HEK293 (cell line): ENCODE data around the gene RBM22.

Experiments used
- CTCF ChIP-seq: fragments of 450-650 bp; formaldehyde crosslinking; IDR thresholded peaks from 2 replicates; pipeline ENCODE4 v1.5.1; 2016; ENCODE audit warnings: missing biosample characterization, missing genetic modification characterization
- YY1 ChIP-seq: fragments of 450-650 bp; formaldehyde crosslinking; IDR thresholded peaks from 2 replicates; pipeline ENCODE4 v1.5.1; 2018; ENCODE audit warnings: missing biosample characterization, missing genetic modification characterization
- ZBTB1 ChIP-seq: fragments of 450-650 bp; formaldehyde crosslinking; IDR thresholded peaks from 2 replicates; pipeline ENCODE4 v1.5.1; 2016; ENCODE audit warnings: missing biosample characterization, missing genetic modification characterization
- ZBTB17 ChIP-seq: fragments of 450-650 bp; formaldehyde crosslinking; IDR thresholded peaks from 2 replicates; pipeline ENCODE4 v1.5.1; 2016; ENCODE audit warnings: missing biosample characterization, missing genetic modification characterization
- ZNF26 ChIP-seq: fragments of 450-650 bp; formaldehyde crosslinking; IDR thresholded peaks from 2 replicates; pipeline ENCODE4 v1.5.1; 2016; ENCODE audit warnings: missing biosample characterization, missing genetic modification characterization
- ZNF324 ChIP-seq: fragments of 450-650 bp; formaldehyde crosslinking; IDR thresholded peaks from 2 replicates; pipeline ENCODE4 v1.5.1; 2016; ENCODE audit warnings: missing biosample characterization, missing genetic modification characterization
- ZNF768 ChIP-seq: fragments of 450-650 bp; formaldehyde crosslinking; IDR thresholded peaks from 2 replicates; pipeline ENCODE4 v1.5.1; 2018; ENCODE audit warnings: missing biosample characterization, mild to moderate bottlenecking, missing genetic modification characterization
- ZNF792 ChIP-seq: fragments of 450-650 bp; formaldehyde crosslinking; IDR thresholded peaks from 2 replicates; pipeline ENCODE4 v1.5.1; 2016; ENCODE audit warnings: missing biosample characterization, missing genetic modification characterization

GRCh38 chr5:150663936-150664335 lies 36.9 kb downstream of the RBM22 start:
- no peak for TF ChIP-seq CTCF (tag by site-specific recombination)
- no peak for TF ChIP-seq YY1 (tag by site-specific recombination)
- no peak for TF ChIP-seq ZBTB1
- no peak for TF ChIP-seq ZBTB17
- TF ChIP-seq ZNF792 = no peak
- no peak for TF ChIP-seq ZNF768 (tag by site-specific recombination)
- TF ChIP-seq ZNF26 (tag by site-specific recombination) = no peak
- TF ChIP-seq ZNF324 = no peak
